H1 (cell line): ENCODE measurements around the gene MFGE8.

Source experiments
- CEBPB ChIP-seq: IDR thresholded peaks from 2 replicates; pipeline ENCODE4 v1.6.1; 2012; ENCODE audit warnings: low read depth, low read length
- CREB1 ChIP-seq: IDR thresholded peaks from 2 replicates; pipeline ENCODE4 v1.6.1; 2012; ENCODE audit warnings: inconsistent platforms
- EP300 ChIP-seq, 2 experiments: IDR thresholded peaks; 1 replicate in 1 of 2; 2 replicates in 1 of 2; pipeline ENCODE4 v1.6.1; 2011 to 2012; ENCODE audit warnings: low read depth in 2 of 2, low read length in 2 of 2, mild to moderate bottlenecking in 2 of 2, borderline replicate concordance in 1 of 2, inconsistent platforms in 1 of 2, moderate library complexity in 1 of 2
- EZH2 ChIP-seq: fragments of 200-600 bp; sonication (generic); IDR thresholded peaks from 2 replicates; pipeline ENCODE4 v1.7.1; 2012; ENCODE audit warnings: low read depth, mild to moderate bottlenecking, moderate library complexity, low read length, inconsistent platforms; ENCODE audit not compliant: severe bottlenecking
- GABPA ChIP-seq: IDR thresholded peaks from 2 replicates; pipeline ENCODE4 v1.6.1; 2011; ENCODE audit warnings: mild to moderate bottlenecking, low read length, moderate library complexity, borderline replicate concordance; ENCODE audit not compliant: insufficient read depth
- HDAC6 ChIP-seq: IDR thresholded peaks from one replicate; pipeline ENCODE4 v1.7.1; 2012; ENCODE audit warnings: low read depth, mild to moderate bottlenecking, inconsistent platforms, low read length, moderate library complexity
- POLR2A ChIP-seq, 2 experiments: IDR thresholded peaks; 1 replicate in 1 of 2; 2 replicates in 1 of 2; pipeline ENCODE4 v1.6.1; 2011; ENCODE audit warnings: low read depth in 2 of 2, low read length in 2 of 2, mild to moderate bottlenecking in 2 of 2; ENCODE audit errors: control extremely low read depth in 1 of 2
- POU5F1 ChIP-seq: IDR thresholded peaks from 2 replicates; pipeline ENCODE4 v1.6.1; 2011; ENCODE audit warnings: low read depth, mild to moderate bottlenecking, low read length, moderate library complexity
- TAF7 ChIP-seq: optimal IDR thresholded peaks from 2 replicates; pipeline ENCODE3; 2011; ENCODE audit warnings: low read depth, mild to moderate bottlenecking, inconsistent platforms, low read length, moderate library complexity, borderline replicate concordance
- ZNF274 ChIP-seq: IDR thresholded peaks from 2 replicates; pipeline ENCODE4 v1.7.0; 2012; ENCODE audit warnings: low read length, borderline replicate concordance; ENCODE audit errors: extremely low read depth
- TF ChIP-seq, protein P1 (sequence below), 3 experiments: IDR thresholded peaks; 1 replicate in 2 of 3; 2 replicates in 1 of 3; pipeline versions ENCODE4 v1.5.1 to v1.6.1; 2011; ENCODE audit warnings: low read length in 3 of 3, mild to moderate bottlenecking in 3 of 3, inconsistent platforms in 2 of 3, low read depth in 1 of 3, moderate library complexity in 1 of 3; ENCODE audit not compliant: insufficient read depth in 1 of 3; ENCODE audit errors: control extremely low read depth in 1 of 3
- TF ChIP-seq, protein P2 (sequence below): IDR thresholded peaks from 2 replicates; pipeline ENCODE4 v1.6.1; 2012; ENCODE audit warnings: inconsistent platforms

DNA sequence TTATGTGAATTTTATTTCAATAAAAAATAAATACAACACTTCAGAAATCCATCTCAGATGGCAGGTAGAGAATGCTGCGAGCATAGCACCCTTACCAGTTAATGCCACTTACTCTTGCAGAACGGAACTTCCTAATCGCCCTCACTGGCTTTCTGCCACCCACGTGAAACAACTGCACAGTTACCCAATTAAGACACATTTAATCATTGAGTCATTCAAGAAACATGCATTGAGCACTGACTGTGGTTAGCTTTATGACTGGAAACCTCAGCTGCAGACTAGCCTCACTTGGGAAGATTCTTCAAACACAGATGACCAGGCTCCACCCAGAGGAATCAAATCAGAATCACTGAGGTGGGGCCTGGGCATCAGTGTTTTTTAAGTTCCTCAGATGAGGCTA is 5.6 kb upstream of the MFGE8 start:
- TF ChIP-seq EZH2 (no peak), EP300 (IDR thresholded peaks at IDR 0.05; ENCODE audit: borderline replicate concordance in 1 of 2, low read depth in 2 of 2, low read length in 2 of 2) (no peak), CREB1 (no peak), ZNF274 (no peak), POU5F1 (no peak), HDAC6 (no peak), POLR2A (IDR thresholded peaks at IDR 0.05; ENCODE audit: control extremely low read depth in 1 of 2, low read depth in 2 of 2, low read length in 2 of 2) (no peak), TAF7 (no peak), CEBPB (no peak), GABPA (no peak)
- TF ChIP-seq, protein P1, sequence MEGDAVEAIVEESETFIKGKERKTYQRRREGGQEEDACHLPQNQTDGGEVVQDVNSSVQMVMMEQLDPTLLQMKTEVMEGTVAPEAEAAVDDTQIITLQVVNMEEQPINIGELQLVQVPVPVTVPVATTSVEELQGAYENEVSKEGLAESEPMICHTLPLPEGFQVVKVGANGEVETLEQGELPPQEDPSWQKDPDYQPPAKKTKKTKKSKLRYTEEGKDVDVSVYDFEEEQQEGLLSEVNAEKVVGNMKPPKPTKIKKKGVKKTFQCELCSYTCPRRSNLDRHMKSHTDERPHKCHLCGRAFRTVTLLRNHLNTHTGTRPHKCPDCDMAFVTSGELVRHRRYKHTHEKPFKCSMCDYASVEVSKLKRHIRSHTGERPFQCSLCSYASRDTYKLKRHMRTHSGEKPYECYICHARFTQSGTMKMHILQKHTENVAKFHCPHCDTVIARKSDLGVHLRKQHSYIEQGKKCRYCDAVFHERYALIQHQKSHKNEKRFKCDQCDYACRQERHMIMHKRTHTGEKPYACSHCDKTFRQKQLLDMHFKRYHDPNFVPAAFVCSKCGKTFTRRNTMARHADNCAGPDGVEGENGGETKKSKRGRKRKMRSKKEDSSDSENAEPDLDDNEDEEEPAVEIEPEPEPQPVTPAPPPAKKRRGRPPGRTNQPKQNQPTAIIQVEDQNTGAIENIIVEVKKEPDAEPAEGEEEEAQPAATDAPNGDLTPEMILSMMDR (IDR thresholded peaks at IDR 0.05; ENCODE audit: control extremely low read depth in 1 of 3, insufficient read depth in 1 of 3, low read depth in 1 of 3, low read length in 3 of 3): no peak
- TF ChIP-seq, protein P2, sequence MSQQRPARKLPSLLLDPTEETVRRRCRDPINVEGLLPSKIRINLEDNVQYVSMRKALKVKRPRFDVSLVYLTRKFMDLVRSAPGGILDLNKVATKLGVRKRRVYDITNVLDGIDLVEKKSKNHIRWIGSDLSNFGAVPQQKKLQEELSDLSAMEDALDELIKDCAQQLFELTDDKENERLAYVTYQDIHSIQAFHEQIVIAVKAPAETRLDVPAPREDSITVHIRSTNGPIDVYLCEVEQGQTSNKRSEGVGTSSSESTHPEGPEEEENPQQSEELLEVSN: no peak
